ENCODE measurements around the gene PTPRT. TPM values are rescaled to one million over a fixed set of nuclear protein-coding genes. Genes with fewer than 3 reads are reported as not detected.

The PTPRT gene
- total RNA-seq, 1 donor from 2014 or later = not detected

DNA sequence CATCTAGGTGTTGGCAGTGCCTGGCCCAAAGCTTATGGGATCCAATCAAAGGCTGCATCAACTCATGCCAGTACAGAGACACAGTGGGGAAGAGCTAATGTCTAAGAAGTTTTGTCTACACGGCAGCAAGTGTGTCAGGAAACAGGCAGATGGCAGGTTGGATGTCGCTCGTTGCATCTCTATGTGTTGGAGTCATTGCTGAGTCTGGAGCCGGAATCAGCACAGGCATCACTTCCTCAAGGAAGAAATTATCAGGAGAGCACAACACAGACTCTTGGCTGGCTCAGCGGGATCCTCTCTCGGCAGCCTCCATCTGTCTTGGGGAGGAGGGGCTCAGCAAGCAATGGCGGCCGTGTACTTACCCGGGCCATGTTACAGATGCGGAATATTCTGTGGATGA is 1104.3 kb downstream of the PTPRT start:
- Histone ChIP-seq H3K4me3 (no peak overlapping the region), H3K9me3 (no peaks in the 10 kb centered on the region), H3K36me3 (no peaks in the 10 kb centered on the region), H3K27me3 (no peaks in the 10 kb centered on the region), H3K27ac (no peak overlapping the region), H3K4me1 (peaks cover 4% of the 10 kb centered on the region)
- intact Hi-C loops (cut with DNase I) = no loop called here
- TF ChIP-seq, protein P1, sequence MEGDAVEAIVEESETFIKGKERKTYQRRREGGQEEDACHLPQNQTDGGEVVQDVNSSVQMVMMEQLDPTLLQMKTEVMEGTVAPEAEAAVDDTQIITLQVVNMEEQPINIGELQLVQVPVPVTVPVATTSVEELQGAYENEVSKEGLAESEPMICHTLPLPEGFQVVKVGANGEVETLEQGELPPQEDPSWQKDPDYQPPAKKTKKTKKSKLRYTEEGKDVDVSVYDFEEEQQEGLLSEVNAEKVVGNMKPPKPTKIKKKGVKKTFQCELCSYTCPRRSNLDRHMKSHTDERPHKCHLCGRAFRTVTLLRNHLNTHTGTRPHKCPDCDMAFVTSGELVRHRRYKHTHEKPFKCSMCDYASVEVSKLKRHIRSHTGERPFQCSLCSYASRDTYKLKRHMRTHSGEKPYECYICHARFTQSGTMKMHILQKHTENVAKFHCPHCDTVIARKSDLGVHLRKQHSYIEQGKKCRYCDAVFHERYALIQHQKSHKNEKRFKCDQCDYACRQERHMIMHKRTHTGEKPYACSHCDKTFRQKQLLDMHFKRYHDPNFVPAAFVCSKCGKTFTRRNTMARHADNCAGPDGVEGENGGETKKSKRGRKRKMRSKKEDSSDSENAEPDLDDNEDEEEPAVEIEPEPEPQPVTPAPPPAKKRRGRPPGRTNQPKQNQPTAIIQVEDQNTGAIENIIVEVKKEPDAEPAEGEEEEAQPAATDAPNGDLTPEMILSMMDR (IDR thresholded peaks at IDR 0.05) = no peak
- no peak for TF ChIP-seq POLR2A (IDR thresholded peaks at IDR 0.05)
- TF ChIP-seq POLR2AphosphoS5 (IDR thresholded peaks at IDR 0.05; ENCODE audit: insufficient read depth in 1 of 2, low read depth in 1 of 2) = no peak
- no peak for DNase-seq (ENCODE audit: extremely low spot score in 2 of 2)

DNA sequence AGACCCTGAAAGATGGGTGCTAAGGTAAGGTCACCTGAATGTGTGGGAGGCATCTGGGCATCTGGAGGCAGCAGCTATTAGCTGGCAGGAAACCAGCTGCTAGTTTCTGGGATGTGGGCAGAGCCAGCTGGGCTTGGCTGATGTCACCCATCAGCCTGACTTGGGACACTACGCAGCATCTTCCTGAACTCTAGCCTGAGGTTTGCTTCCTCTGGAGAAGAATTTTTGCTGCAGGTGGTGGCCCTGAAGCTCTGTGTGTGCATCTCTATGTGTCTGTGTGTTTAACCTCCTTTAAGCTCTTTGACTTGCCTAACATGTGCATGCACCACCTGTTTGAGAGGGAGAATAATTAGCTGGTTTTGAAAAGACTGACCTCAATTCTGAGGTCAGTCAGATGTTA is 1106.4 kb downstream of the PTPRT start:
- Histone ChIP-seq H3K4me1 (peaks cover 4% of the 10 kb centered on the region), H3K9me3 (no peaks in the 10 kb centered on the region), H3K27me3 (no peaks in the 10 kb centered on the region), H3K36me3 (no peaks in the 10 kb centered on the region), H3K4me3 (no peak overlapping the region), H3K27ac (no peak overlapping the region)
- intact Hi-C loops (cut with DNase I) = no loop called here
- DNase-seq (ENCODE audit: extremely low spot score in 2 of 2) = no peak
- TF ChIP-seq POLR2AphosphoS5 (IDR thresholded peaks at IDR 0.05; ENCODE audit: insufficient read depth in 1 of 2, low read depth in 1 of 2) = no peak

DNA sequence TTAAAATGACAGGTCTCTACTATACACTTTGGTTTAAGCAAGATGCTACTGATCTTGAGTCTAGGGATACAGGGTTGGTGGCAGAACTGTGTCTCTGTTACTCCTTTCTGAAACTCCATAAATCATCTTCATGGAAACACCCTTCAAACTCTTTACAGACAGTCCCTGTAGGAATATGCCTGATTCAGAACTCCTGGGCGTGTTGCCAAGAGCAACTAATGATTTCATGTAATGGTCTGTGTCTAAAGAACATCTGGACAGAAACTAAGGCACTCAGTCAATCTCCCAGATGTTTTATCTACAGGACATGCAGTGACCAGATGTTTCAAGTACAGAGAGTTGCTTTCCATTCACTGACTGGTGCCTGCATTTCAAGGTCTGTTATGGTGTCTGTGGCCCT is 1107.1 kb downstream of the PTPRT start:
- Histone ChIP-seq H3K4me3 (no peak overlapping the region), H3K27ac (no peak overlapping the region), H3K36me3 (no peaks in the 10 kb centered on the region), H3K4me1 (peaks cover 4% of the 10 kb centered on the region), H3K27me3 (no peaks in the 10 kb centered on the region), H3K9me3 (no peaks in the 10 kb centered on the region)
- intact Hi-C loops (cut with DNase I) = no loop called here
- DNase-seq (ENCODE audit: extremely low spot score in 2 of 2) = no peak
- TF ChIP-seq, protein P1 (IDR thresholded peaks at IDR 0.05) = no peak
- TF ChIP-seq POLR2A (IDR thresholded peaks at IDR 0.05) (no peak), POLR2AphosphoS5 (IDR thresholded peaks at IDR 0.05; ENCODE audit: insufficient read depth in 1 of 2, low read depth in 1 of 2) (no peak)

DNA sequence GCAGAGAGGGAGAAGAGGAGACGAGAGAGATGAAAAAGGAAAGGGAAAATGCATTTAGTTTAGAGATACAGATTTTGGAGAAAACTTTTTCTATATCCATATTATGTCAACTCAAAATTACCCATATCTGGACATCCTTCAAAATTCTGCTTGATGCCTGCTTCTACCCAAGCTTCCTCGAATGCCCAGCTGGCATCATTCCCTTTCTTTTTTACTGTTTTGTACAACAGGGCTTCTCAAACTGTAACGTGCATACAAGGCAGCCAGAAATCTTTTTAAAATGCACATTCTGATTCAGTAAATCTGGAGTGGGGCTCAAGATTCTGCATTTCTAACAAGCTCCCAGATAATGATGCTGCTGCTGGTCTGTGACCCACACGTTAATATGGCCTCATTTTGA is 1108.8 kb downstream of the PTPRT start:
- H3K9me3 ChIP-seq = no peaks in the 10 kb centered on the region
- TF ChIP-seq, protein P1 (IDR thresholded peaks at IDR 0.05) = no peak
- TF ChIP-seq POLR2AphosphoS5 (IDR thresholded peaks at IDR 0.05; ENCODE audit: insufficient read depth in 1 of 2, low read depth in 1 of 2) (no peak), POLR2A (IDR thresholded peaks at IDR 0.05) (no peak)
- intact Hi-C loops (cut with DNase I) = no loop called here
- peaks cover 4% of the 10 kb centered on the region for H3K4me1 ChIP-seq
- no peaks in the 10 kb centered on the region for H3K36me3 ChIP-seq
- H3K27ac ChIP-seq = no peak overlapping the region
- H3K4me3 ChIP-seq = no peak overlapping the region
- no peaks in the 10 kb centered on the region for H3K27me3 ChIP-seq
- DNase-seq (ENCODE audit: extremely low spot score in 2 of 2) = no peak

DNA sequence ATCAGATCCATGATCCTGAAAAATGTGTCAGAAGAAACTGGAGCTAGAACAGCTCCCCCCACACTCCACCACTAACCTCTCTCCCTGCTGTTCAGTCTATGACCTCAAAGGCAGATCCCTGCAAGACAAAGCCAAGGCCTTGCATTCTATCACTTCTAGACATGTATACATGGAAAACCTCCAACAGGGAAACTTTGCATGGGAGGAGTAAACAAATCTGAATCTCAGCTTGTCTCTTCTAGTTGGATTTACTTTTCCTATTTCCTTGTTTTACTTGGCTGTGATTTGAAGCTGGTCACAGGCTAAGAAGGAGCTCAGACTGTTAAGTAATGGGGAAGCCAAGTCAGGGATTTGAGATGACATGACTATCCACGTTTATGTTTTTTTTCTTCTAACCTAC is 1114.8 kb downstream of the PTPRT start:
- no peaks in the 10 kb centered on the region for H3K27me3 ChIP-seq
- no peaks in the 10 kb centered on the region for H3K4me1 ChIP-seq
- no peak for DNase-seq (ENCODE audit: extremely low spot score in 2 of 2)
- intact Hi-C loops (cut with DNase I) = no loop called here
- TF ChIP-seq POLR2A (IDR thresholded peaks at IDR 0.05) (no peak), POLR2AphosphoS5 (IDR thresholded peaks at IDR 0.05; ENCODE audit: insufficient read depth in 1 of 2, low read depth in 1 of 2) (no peak)
- TF ChIP-seq, protein P1 (IDR thresholded peaks at IDR 0.05) = no peak
- no peaks in the 10 kb centered on the region for H3K36me3 ChIP-seq
- no peaks in the 10 kb centered on the region for H3K9me3 ChIP-seq
- no peak overlapping the region for H3K27ac ChIP-seq
- no peak overlapping the region for H3K4me3 ChIP-seq

DNA sequence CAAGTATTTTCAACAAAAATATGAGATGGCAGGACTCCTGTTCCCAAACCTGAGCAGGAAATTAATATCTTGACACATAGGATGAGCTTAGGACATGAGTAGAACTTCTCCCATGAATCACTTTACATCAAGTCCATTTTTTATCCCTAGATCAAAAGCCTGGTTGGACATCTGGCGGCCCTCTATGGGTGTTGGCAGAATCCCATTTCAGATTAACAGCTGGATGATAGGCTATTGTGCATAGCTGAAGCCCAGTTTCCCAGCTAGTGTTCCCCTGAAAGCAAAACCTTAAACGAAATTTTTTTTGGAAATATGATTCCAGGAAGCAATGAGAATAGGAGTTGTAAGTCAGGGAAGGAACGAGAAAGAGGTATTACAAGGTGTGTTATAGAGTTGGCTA is 1122.1 kb downstream of the PTPRT start:
- no peaks in the 10 kb centered on the region for H3K9me3 ChIP-seq
- TF ChIP-seq POLR2A (IDR thresholded peaks at IDR 0.05) (no peak), POLR2AphosphoS5 (IDR thresholded peaks at IDR 0.05; ENCODE audit: insufficient read depth in 1 of 2, low read depth in 1 of 2) (no peak)
- TF ChIP-seq, protein P1 (IDR thresholded peaks at IDR 0.05) = no peak
- H3K27me3 ChIP-seq = no peaks in the 10 kb centered on the region
- H3K4me3 ChIP-seq = no peak overlapping the region
- H3K4me1 ChIP-seq = no peaks in the 10 kb centered on the region
- no peak overlapping the region for H3K27ac ChIP-seq
- H3K36me3 ChIP-seq = no peaks in the 10 kb centered on the region
- intact Hi-C loops (cut with DNase I) = no loop called here
- DNase-seq (ENCODE audit: extremely low spot score in 2 of 2) = no peak
